Measurements from ENCODE around the gene MLST8.

MLST8 gene

GRCh38 chr16:2208772-2209171, 3.5 kb downstream of the MLST8 start:
- H3K36me3 ChIP-seq (replicated peaks; ENCODE audit: insufficient read depth, low read length), result no peaks in the 10 kb centered on the region; the same call in 1 of the 2 replicates
- peaks cover 13% of the 10 kb centered on the region for H3K4me1 ChIP-seq (ENCODE audit: low read length)

GRCh38 chr16:2209258-2210008, 4.2 kb downstream of the MLST8 start:
- no peak overlapping the region for H2AFZ ChIP-seq (ENCODE audit: low read length)
- peaks cover 13% of the 10 kb centered on the region for H3K4me1 ChIP-seq (ENCODE audit: low read length)
- peaks cover 3% of the 10 kb centered on the region; the same call in 1 of the 2 replicates for H3F3A ChIP-seq (ENCODE audit: insufficient read depth, low read length)
- no peak overlapping the region for H3K9ac ChIP-seq (ENCODE audit: low read length)
- no peak for DNase-seq
- H3K27me3 ChIP-seq (replicated peaks; ENCODE audit: insufficient read depth, low read length), result no peaks in the 10 kb centered on the region
- H3K79me2 ChIP-seq (ENCODE audit: low read length), result peaks cover 44% of the 10 kb centered on the region
- H3K27ac ChIP-seq (ENCODE audit: low read length), result no peak overlapping the region
- no peaks in the 10 kb centered on the region for H3K9me3 ChIP-seq (replicated peaks; ENCODE audit: insufficient read depth, low read length)
- H3K4me2 ChIP-seq (ENCODE audit: low read depth, low read length), result no peak overlapping the region
- no peaks in the 10 kb centered on the region for H4K20me1 ChIP-seq (ENCODE audit: insufficient read depth, low read length)
- H3K36me3 ChIP-seq (replicated peaks; ENCODE audit: insufficient read depth, low read length), result no peaks in the 10 kb centered on the region; the same call in 1 of the 2 replicates
- TF ChIP-seq CTCF (IDR thresholded peaks at IDR 0.05; ENCODE audit: low read length) (no peak), EZH2phosphoT487 (IDR thresholded peaks at IDR 0.05; ENCODE audit: low read length) (no peak), EZH2 (optimal IDR thresholded peaks at IDR 0.05; ENCODE audit: low read depth, low read length) (no peak)
- H3K4me3 ChIP-seq (ENCODE audit: low read length), result no peak overlapping the region
- H3K9me2 ChIP-seq (replicated peaks; ENCODE audit: insufficient read depth, low read length), result no peaks in the 10 kb centered on the region

More at GRCh38 chr16:2208772-2209171, 3.5 kb downstream of the MLST8 start:
- H3K79me2 ChIP-seq (ENCODE audit: low read length), result peaks cover 40% of the 10 kb centered on the region
- no peaks in the 10 kb centered on the region for H3K9me2 ChIP-seq (replicated peaks; ENCODE audit: insufficient read depth, low read length)
- no peak for DNase-seq
- no peak overlapping the region for H3K9ac ChIP-seq (ENCODE audit: low read length)
- H3K9me3 ChIP-seq (replicated peaks; ENCODE audit: insufficient read depth, low read length), result no peaks in the 10 kb centered on the region
- H3K4me2 ChIP-seq (ENCODE audit: low read depth, low read length), result no peak overlapping the region
- peaks cover 3% of the 10 kb centered on the region; the same call in 1 of the 2 replicates for H3F3A ChIP-seq (ENCODE audit: insufficient read depth, low read length)
- no peak overlapping the region for H3K27ac ChIP-seq (ENCODE audit: low read length)
- no peaks in the 10 kb centered on the region for H4K20me1 ChIP-seq (ENCODE audit: insufficient read depth, low read length)
- H3K4me3 ChIP-seq (ENCODE audit: low read length), result no peak overlapping the region
- no peak overlapping the region for H2AFZ ChIP-seq (ENCODE audit: low read length)
- TF ChIP-seq EZH2 (optimal IDR thresholded peaks at IDR 0.05; ENCODE audit: low read depth, low read length), result no peak
- TF ChIP-seq CTCF (IDR thresholded peaks at IDR 0.05; ENCODE audit: low read length), result no peak
- TF ChIP-seq EZH2phosphoT487 (IDR thresholded peaks at IDR 0.05; ENCODE audit: low read length), result no peak
- H3K27me3 ChIP-seq (replicated peaks; ENCODE audit: insufficient read depth, low read length), result no peaks in the 10 kb centered on the region

- no peaks in the 10 kb centered on the region for H3K9me2 ChIP-seq (replicated peaks; ENCODE audit: insufficient read depth, low read length)
- no peak for TF ChIP-seq CTCF (IDR thresholded peaks at IDR 0.05; ENCODE audit: low read length)
- no peak for TF ChIP-seq EZH2phosphoT487 (IDR thresholded peaks at IDR 0.05; ENCODE audit: low read length)
- TF ChIP-seq EZH2 (optimal IDR thresholded peaks at IDR 0.05; ENCODE audit: low read depth, low read length), result no peak
- no peak for DNase-seq
Measured at GRCh38 chr16:2210009-2210332, 4.7 kb downstream of the MLST8 start.

More at GRCh38 chr16:2210009-2210332, 4.7 kb downstream of the MLST8 start:
- Histone ChIP-seq H2AFZ (ENCODE audit: low read length) (no peak overlapping the region), H3F3A (ENCODE audit: insufficient read depth, low read length) (no peaks in the 10 kb centered on the region; the same call in 1 of the 2 replicates), H4K20me1 (ENCODE audit: insufficient read depth, low read length) (no peaks in the 10 kb centered on the region), H3K27me3 (replicated peaks; ENCODE audit: insufficient read depth, low read length) (no peaks in the 10 kb centered on the region), H3K79me2 (ENCODE audit: low read length) (peaks cover 44% of the 10 kb centered on the region), H3K9ac (ENCODE audit: low read length) (no peak overlapping the region), H3K4me2 (ENCODE audit: low read depth, low read length) (no peak overlapping the region), H3K36me3 (replicated peaks; ENCODE audit: insufficient read depth, low read length) (no peaks in the 10 kb centered on the region; the same call in 1 of the 2 replicates), H3K4me1 (ENCODE audit: low read length) (peaks cover 10% of the 10 kb centered on the region), H3K4me3 (ENCODE audit: low read length) (no peak overlapping the region), H3K9me3 (replicated peaks; ENCODE audit: insufficient read depth, low read length) (no peaks in the 10 kb centered on the region), H3K27ac (ENCODE audit: low read length) (no peak overlapping the region)
